COLO668 (cell line): ENCODE measurements around the gene LY6G6C.
A peak's percentile ranks its signal among the peaks of the same experiment; 100 is the strongest.

Experiments
- DNase-seq: peaks from one replicate; lab custom pipeline; 2025; ENCODE audit not compliant: unreplicated experiment; lab: John Stamatoyannopoulos, UW

Gene LY6G6C

GRCh38 chr6:31708224-31708623 lies 13.3 kb downstream of the LY6G6C start:
- no peak for DNase-seq

- no peak for DNase-seq
Measured at GRCh38 chr6:31707701-31708100, 13.8 kb downstream of the LY6G6C start.

- DNase-seq = no peak
Measured at GRCh38 chr6:31706599-31706998, 14.9 kb downstream of the LY6G6C start, which contains the start of gene LY6G6F. Gene LY6G6F (plus strand): TSS chr6:31706866. CDS start chr6:31706907, 41 bp downstream.

- no peak for DNase-seq
Measured at GRCh38 chr6:31705931-31706330, 15.6 kb downstream of the LY6G6C start.

GRCh38 chr6:31702819-31703716 lies 18.5 kb downstream of the LY6G6C start, which contains the start of gene ABHD16A:
Gene ABHD16A (minus strand): TSS chr6:31703324. CDS start chr6:31703281, 43 bp downstream.
- DNase-seq = peak; percentile 95

GRCh38 chr6:31702405-31702818 lies 19.1 kb downstream of the LY6G6C start:
- no peak for DNase-seq

- DNase-seq = peak; percentile 39
Measured at GRCh38 chr6:31701666-31702404, 19.7 kb downstream of the LY6G6C start.

- no peak for DNase-seq
Measured at GRCh38 chr6:31700740-31701401, 20.7 kb downstream of the LY6G6C start.

- no peak for DNase-seq
Measured at GRCh38 chr6:31697555-31697954, 24.0 kb downstream of the LY6G6C start.

GRCh38 chr6:31693535-31693934 lies 28.0 kb downstream of the LY6G6C start:
- DNase-seq = no peak

- no peak for DNase-seq
Measured at GRCh38 chr6:31692886-31693285, 28.7 kb downstream of the LY6G6C start.

GRCh38 chr6:31692353-31692752 lies 29.2 kb downstream of the LY6G6C start:
- DNase-seq = no peak

GRCh38 chr6:31691564-31692108 lies 29.9 kb downstream of the LY6G6C start:
- no peak for DNase-seq

GRCh38 chr6:31691078-31691463 lies 30.5 kb downstream of the LY6G6C start:
- no peak for DNase-seq

GRCh38 chr6:31690231-31691077 lies 31.1 kb downstream of the LY6G6C start:
- DNase-seq = no peak

- DNase-seq = peak; percentile 2
Measured at GRCh38 chr6:31689249-31690110, 32.1 kb downstream of the LY6G6C start.

- no peak for DNase-seq
Measured at GRCh38 chr6:31687860-31688693, 33.5 kb downstream of the LY6G6C start.

- no peak for DNase-seq
Measured at GRCh38 chr6:31687321-31687720, 34.2 kb downstream of the LY6G6C start.
